HG03521 (cell line): Measurements from ENCODE around the gene TANC2.

Source experiments
- ATAC-seq: cut with Tn5 transposase; IDR thresholded peaks from one replicate; pipeline ENCODE4 v1.9.1; 2021; ENCODE audit warnings: mild to moderate bottlenecking, moderate library complexity; ENCODE audit not compliant: unreplicated experiment

TANC2 gene

DNA sequence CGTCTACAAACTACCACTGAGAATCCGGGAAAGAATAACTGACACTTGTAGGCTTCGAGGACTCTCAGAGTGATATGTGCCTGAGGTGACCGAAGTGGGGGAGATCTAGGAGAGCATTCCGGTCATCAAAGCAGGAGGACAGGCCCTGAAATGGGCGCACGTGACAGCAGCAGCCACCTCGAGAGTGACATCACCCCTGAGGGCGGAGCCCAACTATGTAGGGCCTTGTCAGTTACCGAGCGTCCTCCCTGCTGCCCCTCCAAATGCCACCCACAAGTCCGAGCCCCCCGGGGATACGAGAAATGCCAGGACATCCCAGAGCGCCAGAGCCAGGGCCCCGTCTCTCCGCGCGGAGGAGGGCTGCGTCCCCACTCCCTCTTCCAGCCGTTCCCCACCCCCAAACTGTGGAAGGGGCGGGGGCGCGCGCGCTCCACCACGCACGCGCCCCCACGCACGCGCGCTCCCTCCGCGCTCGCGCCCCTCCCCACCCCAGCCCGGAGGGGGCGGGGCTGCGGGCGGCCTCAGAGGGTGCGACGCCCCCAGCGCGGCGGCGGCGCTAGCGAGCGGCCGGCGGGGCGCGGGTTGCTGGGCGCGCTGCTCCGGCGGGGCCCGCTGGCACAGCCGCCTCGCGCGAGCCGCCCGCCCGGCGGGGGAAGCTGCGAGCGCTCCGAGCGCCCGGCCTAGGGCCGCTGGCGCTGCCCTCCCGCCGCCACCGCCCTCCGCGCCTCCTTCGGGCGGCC is at the start of gene TANC2:
TSS of gene TANC2 (plus strand) at position 550 of the 740 bp plus-strand sequence. CDS start 43,325 bp downstream, outside the sequence.
- ATAC-seq = peak; percentile 41

- no peak for ATAC-seq
These were observed 49.1 kb upstream of the TANC2 start for GRCh38 chr17:62916684-62917571.

DNA sequence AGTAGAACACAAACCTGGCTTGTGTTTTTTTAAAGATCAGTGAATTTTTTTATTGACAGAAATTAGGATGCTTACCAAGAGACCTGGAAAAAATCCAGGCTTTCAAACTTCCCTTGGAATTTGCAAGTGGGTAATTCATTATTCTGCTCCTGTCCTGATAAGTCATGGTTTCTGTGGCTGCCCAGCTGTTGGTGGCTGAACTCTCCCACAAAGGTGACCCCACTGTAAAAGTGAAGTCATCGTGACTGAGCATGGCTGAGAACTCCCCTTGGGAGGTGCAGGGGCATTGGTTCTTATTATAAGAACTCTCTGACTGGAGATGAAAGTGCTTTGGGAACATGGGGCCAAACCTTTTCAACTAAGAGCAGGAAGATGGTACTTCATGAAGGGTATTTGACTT is 46.6 kb upstream of the TANC2 start:
- no peak for ATAC-seq

- ATAC-seq = no peak
These were observed 45.7 kb upstream of the TANC2 start for GRCh38 chr17:62920300-62920699.

DNA sequence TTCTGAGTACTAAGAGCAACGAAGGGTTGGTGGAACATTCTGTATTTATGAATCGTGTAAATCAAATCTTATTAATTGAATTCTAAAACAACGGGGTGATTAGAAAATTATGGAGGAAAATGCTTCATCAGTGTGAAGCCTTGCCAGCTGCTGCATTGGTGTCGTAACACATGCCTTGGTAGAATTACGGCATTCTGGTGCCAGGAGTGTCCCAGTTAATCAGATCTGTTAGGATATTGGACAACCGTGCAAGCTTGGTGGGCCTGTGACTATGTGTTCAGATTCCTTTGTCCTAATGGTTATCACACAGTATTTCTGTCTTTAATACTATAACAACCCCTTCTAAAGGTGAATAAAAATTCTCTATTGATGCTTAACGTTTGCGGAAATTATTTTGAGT is 44.2 kb upstream of the TANC2 start:
- no peak for ATAC-seq

DNA sequence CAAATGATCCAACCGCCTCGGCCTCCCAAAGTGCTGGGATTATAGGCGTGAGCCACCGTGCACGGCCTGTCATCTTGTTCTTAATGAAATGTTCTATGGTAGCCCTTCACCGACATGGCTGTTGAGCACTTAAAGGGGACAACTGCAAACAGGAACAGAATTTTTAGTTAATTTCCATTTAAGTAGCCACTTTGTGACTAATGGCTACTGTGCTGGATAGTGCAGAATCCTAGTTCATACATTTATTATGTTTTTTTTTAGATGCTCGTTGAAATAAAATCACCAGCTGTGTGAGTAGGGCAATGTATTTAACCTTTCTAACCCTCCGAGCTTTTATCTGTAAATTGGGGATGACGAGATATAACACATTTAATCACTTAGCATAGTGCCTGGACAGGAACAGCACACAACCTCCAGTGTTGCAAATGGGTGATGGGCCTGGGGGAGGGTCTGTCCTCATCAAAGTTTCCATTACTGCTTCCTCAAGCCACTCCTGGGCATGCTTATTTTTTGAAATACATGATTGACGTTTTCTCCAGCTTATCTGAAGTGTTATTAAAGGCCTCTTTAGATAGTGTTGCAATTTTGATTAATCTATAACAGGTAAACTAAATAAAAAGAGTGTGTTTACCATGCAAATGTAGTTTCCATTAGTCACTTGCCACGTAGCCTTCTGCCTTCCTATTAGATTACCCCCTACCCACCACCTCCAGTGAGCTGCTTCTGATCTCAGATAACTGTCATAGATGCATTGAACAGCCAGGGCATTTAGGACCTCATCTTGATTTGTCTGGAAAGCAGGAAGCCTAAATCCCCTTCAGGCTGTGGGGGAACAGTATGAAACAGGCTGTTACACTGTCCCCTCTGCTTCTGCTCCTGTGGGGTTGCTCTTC is 42.5 kb upstream of the TANC2 start:
- no peak for ATAC-seq

GRCh38 chr17:62925267-62925836 is 40.7 kb upstream of the TANC2 start:
- ATAC-seq = no peak

- no peak for ATAC-seq
These were observed 39.0 kb upstream of the TANC2 start for GRCh38 chr17:62927083-62927482.

GRCh38 chr17:62929320-62929719 is 36.7 kb upstream of the TANC2 start:
- no peak for ATAC-seq

DNA sequence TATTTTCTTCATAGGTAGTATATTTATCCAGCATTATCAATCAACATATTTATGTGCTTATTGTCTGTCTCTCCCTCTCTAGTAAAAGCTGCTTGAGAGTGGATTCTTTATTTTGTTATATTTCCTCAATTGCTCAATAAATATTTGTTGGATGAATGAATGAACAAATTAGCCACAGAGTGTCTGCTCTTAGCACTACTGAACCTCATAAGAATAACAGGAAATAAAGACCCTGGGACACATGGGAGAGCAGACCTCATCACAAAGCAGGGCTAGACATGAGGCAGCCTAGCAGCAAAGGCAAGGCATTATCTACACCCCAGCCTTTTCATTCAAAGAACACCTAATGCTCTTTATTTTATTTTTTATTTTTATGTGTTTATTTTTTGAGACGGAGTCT is 34.9 kb upstream of the TANC2 start:
- no peak for ATAC-seq

- no peak for ATAC-seq
These were observed 32.3 kb upstream of the TANC2 start for GRCh38 chr17:62933501-62934385.

DNA sequence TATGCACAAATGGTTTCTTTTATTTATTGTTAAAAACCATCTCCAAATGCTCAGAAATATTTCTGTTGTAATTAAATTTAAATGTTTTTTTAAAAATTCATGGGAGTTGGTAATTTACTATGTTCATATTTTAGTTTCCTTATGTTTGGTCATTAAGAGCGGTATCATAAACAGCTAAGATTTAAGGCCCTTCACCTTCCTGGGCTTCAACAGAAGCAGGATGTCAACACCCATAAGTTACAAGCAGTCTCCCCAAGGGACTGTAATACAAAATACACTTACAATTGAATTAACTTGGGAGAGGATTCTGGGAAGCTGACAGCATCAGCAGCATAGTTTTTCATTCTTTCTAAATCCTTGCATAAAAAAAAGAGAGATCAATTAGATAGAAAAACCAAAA is 30.9 kb upstream of the TANC2 start:
- no peak for ATAC-seq

- ATAC-seq = no peak
These were observed 30.5 kb upstream of the TANC2 start for GRCh38 chr17:62935523-62935922.

- ATAC-seq = no peak
These were observed 28.4 kb upstream of the TANC2 start for GRCh38 chr17:62937606-62938005.

GRCh38 chr17:62941358-62941991 is 24.6 kb upstream of the TANC2 start:
- no peak for ATAC-seq

GRCh38 chr17:62948370-62948769 is 17.7 kb upstream of the TANC2 start:
- no peak for ATAC-seq

- ATAC-seq = no peak
These were observed 17.0 kb upstream of the TANC2 start for GRCh38 chr17:62949036-62949435.

GRCh38 chr17:62950067-62950466 is 16.0 kb upstream of the TANC2 start:
- no peak for ATAC-seq

DNA sequence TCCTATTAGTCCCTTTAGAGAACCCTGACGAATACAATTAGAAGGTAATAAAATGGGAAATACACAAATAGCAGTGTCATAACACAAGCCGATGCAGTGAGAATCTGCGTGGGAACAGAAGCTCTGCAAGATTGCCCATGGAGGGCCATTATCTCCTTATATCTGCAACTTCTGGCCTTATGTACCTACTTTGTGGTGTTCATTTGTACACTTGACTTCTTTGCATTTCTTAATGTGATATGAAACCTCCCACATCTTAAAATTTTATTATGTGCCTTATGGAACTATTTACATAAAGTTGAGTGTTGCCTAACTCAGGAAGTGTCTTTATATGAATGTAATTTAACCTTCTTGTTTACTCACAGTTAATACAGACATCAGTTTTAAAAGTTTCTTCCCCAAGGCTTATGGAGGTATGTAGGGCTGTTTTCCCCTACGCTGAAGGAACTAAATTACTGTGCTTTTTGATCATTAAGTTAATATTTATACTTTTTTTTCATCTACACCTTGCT is 10.1 kb upstream of the TANC2 start:
- ATAC-seq = no peak
